HG02981 (cell line): Measurements from ENCODE around the gene FGF2.

Source experiments
- ATAC-seq: cut with Tn5 transposase; IDR thresholded peaks from one replicate; pipeline ENCODE4 v1.9.1; 2021; ENCODE audit warnings: mild to moderate bottlenecking, moderate library complexity; ENCODE audit not compliant: unreplicated experiment

FGF2 gene

DNA sequence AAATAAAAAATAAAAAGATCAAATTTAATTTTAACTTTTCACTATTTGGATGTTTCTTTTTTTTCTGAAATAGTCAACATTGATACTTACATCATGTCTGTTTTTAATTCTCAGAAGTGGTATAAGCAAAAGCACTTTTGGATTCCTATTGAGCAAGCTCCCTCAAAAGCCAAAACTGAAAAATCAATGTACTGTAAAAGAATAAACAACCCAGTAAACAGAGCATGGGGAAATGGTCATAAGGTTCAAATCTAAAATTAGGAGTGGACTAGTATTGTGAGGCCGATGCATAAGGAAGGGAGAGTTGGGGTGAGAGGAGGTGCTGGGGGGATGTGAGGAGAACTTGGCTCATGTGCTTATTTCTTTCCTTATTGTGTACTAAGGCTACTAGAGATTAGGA is 57.9 kb downstream of the FGF2 start:
- ATAC-seq, result no peak

DNA sequence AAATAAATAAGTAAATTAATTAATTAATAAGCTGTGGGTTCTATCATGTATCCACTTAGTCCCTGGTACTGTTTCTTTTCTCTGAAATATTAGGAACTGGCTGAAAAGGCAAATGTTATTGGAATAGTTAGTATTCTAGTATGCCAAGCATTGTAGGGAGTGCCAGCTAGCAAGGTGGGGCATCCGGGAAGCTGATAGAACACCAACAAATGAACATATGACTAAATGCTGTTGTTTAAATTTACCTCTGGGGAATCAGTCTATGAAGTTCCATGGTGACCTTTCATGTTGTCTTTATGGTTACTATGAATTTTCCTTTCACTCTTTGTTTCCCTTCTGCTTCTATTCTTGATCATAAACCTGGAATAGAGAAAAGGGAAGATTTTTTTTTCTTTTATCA is 63.1 kb downstream of the FGF2 start:
- peak; percentile 21 for ATAC-seq

DNA sequence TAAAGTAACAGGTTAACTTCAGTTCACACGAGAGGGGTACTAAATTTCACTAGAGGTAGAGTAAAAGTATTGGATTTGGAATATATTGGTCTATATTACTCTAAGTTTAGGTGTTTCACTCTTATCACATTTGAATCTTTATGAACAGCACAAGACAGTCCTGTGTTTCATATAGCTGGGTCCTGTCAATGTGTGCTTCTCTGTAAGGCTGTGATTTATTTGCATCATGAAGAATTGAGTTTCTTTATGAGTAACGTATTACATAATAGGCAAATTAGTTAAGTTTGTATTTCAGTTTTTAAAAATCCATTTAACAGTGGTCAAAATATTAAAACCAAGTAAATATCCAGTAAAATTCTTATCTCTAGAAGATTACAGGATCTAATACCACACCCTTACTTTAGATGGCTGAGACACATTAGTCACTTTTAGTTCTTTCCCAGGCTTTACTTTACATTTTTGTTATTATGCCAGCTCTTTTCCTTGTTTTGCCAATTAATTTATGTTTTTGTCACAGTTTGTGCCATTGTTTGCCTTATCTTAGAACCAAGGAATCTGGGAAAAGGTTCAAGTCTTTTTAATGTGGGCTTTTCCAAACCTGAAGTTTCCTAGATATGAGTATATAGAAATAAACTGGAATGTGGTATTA is 63.6 kb downstream of the FGF2 start:
- ATAC-seq, result peak; percentile 64

DNA sequence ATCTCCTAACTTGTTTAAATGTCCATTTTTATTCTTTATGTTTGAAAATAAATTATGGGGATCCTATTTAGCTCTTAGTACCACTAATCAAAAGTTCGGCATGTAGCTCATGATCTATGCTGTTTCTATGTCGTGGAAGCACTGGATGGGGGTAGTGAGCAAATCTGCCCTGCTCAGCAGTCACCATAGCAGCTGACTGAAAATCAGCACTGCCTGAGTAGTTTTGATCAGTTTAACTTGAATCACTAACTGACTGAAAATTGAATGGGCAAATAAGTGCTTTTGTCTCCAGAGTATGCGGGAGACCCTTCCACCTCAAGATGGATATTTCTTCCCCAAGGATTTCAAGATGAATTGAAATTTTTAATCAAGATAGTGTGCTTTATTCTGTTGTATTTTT is 68.2 kb downstream of the FGF2 start:
- ATAC-seq, result no peak

DNA sequence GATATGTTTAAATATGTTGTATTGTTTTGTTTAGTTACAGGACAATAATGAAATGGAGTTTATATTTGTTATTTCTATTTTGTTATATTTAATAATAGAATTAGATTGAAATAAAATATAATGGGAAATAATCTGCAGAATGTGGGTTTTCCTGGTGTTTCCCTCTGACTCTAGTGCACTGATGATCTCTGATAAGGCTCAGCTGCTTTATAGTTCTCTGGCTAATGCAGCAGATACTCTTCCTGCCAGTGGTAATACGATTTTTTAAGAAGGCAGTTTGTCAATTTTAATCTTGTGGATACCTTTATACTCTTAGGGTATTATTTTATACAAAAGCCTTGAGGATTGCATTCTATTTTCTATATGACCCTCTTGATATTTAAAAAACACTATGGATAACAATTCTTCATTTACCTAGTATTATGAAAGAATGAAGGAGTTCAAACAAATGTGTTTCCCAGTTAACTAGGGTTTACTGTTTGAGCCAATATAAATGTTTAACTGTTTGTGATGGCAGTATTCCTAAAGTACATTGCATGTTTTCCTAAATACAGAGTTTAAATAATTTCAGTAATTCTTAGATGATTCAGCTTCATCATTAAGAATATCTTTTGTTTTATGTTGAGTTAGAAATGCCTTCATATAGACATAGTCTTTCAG is 68.8 kb downstream of the FGF2 start:
- ATAC-seq, result no peak

DNA sequence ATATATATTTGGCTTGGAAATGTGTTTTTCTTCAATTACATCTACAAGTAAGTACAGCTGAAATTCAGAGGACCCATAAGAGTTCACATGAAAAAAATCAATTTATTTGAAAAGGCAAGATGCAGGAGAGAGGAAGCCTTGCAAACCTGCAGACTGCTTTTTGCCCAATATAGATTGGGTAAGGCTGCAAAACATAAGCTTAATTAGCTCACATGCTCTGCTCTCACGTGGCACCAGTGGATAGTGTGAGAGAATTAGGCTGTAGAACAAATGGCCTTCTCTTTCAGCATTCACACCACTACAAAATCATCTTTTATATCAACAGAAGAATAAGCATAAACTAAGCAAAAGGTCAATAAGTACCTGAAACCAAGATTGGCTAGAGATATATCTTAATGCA is 69.6 kb downstream of the FGF2 start:
- no peak for ATAC-seq

DNA sequence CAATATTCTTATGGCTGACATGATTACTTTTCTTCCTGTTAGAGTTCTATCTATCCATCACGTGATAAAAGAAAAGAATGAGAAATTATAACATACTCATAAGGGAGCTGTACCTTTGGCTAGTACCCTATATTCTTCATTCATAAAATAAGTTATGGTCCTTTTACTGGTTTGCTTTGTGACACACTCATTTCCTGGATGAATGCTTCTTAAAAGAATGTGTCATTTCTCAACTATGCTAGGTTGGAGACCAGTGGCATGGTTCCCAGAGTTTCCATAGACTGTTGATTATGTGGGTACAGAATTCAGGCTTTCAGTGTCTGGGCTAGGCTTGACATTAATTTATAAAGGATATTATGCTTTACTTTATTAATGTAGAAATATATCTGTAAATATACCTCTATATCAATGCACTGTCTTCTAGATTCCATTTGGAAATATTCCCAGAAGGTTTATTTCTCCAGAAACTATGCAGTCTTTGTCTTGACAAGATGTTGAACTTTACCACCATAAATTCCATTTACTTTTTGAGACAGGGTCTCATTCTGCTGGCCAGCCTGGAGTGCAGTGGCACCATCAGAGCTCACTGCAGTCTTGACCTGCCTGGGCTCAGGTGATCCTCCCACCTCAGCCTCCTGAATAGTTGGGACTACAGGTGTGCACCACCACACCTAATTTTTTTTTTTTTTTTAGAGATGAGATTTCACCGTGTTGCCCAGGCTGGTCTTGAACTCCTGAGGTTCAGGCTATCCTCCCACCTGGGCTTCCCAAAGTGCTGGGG is 71.9 kb downstream of the FGF2 start:
- no peak for ATAC-seq

DNA sequence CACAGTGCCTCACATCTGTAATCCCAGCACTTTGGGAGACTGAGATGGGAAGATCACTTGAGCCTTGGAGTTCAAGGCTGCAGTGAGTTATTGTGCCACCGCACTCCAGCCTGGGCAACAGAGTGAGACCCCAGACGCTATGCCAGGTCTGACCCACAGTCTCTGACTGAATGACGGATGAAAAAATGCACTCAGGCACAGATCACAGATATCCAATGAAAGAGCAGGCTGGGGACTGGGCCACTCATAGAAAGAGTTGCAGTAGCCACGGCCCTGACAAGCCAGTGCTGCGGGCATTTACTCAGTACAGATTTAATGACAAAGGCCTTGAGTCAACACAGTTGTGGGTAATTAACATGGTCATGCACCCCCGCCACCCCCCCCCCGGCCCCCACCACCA is 73.1 kb downstream of the FGF2 start:
- no peak for ATAC-seq

DNA sequence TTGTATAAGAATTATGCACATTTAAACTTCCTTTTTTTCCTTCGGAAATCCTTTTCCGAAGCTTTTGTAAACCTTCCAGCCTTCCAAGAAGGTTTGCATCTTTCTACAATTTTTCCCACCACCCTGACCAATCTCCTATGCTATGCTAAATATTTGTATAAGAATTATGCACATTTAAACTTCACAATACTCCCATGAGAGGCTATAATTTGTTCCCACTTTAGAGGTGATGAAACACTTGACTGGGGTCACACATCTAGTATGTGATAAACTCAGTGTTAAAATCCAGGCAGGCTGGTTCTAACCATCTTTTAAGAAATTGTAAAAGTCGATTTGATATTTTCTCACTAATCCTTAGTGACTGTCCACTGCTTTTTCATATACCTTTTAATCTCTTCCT is 73.7 kb downstream of the FGF2 start:
- ATAC-seq, result no peak

DNA sequence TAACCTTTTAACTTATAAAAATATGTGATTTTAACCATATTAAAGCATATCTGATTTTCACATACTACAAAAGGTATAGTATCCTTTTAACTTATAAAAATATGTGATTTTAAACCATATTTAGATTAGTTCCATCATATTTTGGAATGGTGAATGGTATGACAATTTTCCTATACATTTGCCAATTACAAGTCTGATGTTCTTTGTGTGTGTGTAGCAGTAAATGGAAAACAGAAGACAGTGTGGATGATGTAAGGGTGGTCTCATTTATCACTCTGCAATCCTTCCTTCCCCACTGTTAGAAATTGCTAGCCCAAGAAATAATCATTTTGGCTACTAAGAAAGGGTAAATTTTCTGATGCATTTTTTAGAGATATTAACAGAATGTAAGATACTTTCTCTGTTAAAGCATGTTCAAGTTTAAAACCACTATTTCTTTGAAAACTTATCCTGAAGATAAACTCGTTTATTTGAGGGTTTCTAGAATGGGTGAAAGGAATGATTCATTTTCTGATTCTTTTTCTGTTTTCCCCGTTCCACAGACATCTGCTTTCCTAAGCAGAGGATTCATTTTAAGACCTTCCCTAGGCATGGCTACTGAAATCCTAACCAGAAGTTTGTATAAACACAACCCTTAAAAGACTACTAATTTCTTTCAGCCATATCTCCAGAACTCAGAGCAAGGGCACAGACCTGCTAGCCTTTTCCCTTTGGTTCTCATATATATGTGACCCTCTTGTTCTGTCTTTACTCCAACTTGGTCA is 74.8 kb downstream of the FGF2 start:
- ATAC-seq, result no peak

DNA sequence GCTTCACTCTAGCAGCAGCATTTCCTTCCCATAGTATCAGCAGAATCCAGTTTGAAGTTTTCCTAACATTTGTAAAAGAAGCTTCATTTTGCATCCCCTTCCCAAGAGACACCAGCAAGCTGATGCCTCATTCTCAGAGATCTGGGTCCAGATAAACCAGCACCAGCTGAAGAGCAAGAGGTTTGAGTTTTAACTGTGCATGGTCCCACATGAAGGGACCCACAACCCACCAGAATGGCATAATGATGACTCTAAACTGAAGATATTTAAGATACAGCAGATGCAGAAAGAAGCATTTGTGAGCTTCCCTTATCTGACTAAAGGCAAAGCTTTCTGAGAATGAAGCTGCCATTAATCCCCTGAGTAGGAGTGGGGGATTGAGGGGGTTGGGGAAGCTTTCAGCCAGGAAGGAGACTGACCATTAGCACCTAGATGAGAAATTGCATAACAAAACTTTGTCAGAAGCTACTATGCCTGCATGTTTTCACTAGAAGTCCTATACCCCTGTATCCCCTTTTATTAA is 77.2 kb downstream of the FGF2 start:
- no peak for ATAC-seq

DNA sequence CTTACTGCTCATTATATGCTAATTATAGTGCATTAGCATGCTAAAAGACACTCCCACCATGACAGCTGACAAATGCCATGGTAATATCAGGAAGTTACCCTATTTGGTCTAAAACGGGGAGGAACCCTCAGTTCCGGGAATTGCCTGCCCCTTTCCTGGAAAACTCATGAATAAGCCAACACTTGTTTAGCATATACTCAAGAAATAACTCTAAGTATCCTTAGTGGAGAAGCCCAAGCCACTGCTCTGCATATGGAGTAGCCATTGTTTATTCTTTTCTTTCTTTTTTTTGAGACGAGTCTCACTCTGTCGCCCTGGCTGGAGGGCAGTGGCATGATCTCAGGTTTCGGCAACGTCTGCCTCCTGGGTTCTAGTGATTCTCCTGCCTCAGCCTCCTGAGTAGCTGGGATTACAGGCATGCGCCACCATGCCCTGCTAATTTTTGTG is 80.3 kb downstream of the FGF2 start:
- no peak for ATAC-seq

DNA sequence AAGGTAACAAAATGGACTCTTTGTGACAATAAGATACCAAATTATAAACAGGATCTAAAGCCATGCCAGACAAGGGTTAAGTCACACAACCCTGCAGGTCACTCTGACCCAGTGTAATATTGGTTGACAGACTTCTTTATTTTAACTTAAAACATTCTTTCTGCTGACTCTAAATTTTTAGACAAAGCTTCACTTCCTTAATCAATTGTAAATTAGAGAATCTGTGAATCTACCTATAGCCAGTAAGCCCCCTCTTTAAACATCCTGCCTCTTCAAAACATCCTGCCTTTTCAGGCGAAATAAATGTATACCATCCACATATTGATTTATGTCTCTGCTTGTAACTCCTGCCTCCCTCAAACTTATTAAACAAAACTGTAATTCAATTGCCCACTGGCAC is 81.6 kb downstream of the FGF2 start:
- no peak for ATAC-seq

DNA sequence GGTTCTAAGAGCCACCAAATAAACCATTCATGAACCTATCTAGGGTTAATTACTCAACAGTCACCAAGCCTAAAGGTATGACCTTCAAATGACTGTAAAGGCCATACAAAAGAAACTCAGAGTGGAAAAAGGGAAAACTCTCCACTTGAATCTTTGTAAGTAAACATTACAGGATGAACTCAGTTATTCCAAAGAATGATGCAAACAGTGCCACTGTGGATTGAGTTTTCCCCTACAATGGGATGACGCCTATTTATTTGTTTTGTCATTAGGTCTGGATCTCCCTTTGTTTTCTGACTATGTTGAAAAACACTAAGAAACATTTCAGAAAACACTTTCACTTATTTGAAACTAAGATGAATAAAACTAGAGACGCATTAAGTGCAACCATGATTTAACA is 83.1 kb downstream of the FGF2 start:
- ATAC-seq, result no peak

DNA sequence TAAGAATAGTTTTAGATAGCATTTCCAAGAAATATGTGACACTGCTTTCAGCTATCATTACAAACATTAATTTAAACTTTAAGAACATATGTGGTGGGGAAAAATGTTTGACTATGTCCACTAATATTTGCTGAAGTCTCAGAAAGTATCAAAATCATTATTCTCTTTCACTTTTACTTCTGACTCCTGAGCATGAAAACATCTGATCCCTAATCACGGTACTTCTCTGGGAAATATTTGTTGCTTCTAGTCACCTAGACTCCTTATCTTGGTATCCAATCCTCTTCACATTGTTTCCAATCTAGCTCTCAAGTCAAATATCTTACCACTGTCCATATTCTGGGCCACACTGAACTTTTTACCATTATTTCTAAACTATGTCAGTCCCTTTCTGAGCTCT is 85.0 kb downstream of the FGF2 start:
- no peak for ATAC-seq

DNA sequence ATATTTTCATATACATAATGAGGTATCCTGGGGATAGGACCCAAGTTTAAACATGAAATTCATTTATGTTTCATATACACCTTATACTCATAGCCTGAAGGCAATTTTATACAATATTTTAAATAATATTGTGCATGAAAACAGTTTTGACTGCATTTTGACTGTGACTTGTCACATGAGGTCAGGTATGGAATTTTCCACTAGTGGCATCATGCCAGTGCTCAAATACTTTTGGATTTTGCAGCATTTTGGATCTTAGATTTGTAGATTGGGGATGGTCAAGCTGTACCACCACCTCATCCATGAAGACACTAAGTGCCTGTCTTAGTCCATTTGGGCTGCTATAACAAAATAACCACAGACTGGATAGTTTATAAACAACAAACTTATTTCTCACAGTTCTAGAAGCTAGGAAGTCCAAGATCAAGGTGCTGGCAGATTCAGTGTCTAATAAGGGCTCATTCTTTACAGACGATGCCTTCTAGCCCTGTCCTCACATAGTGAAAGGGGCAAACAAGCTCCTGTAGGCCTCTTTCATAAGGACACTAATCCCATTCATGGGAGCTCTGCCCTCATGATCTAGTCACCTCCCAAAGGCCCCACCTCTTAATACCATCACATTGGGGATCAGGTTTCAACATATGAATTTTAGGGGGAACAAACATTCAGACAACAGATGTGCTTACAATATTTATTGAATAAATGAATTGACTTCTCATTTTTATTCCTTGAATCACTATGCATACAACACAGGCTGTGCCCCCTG is 86.4 kb downstream of the FGF2 start:
- ATAC-seq, result no peak

DNA sequence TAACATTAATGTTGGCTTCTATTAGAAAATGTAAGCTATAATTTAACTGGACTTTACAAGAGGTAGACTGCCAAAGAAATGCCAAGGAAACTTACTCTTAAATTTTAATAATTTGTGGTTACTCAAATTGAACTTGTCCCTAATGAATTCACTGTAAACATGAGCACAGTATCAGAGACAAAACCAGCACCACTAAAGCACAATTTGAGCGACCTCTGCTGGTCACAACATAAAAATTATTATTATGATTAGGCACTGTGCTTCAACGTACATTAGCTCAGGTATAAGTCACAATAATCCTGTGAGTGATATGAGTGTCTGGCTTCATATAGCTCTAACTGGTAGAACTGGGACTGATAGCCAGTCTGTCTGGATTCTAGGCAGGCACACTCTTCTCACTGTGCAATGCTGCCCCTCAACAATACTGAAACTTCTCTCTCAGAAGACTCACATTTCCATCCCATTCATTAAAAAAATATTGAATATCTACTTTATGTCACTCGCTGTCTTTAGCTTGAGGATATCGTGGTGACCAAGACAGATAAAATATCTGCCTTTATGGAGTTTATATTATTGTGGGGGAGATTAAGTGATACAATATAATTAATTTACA is 87.8 kb downstream of the FGF2 start:
- ATAC-seq, result peak; percentile 89

DNA sequence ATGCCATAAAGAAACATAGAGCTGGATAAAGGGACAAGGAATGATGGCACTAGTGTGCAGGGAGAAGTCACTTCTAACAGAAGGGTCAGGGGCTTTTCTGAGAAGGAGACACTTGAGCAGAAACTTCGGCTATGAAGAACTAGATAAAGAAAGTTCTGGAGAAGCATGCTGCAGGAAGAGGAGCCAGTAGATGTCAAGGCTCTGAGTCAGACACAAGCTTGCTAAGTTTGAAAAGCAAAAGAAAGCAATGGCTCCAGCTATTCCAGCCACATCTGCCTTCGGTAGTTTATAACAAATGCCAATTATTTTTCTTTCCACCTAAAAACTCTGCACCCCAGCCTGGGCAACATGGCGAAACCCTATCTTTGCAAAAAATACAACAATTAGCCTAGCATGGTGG is 88.3 kb downstream of the FGF2 start:
- ATAC-seq, result no peak

DNA sequence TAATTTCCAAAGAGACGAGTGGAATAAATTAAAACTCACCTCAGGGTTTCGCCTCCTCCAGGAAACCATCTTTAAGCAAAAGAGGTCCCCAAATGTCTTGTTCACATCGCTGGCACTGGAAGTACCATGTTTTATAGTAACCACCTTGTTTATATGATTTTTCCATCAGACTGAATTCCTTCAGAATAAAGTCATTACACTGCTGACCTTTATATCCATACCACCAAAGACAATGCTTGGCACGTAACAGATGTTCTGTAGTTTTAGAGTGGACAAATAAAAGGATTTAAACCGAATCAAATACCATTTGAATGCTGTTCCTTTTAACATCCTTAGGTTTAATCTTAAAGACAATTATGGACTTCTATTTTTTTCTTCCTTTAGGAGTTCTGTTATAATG is 91.1 kb downstream of the FGF2 start:
- no peak for ATAC-seq

DNA sequence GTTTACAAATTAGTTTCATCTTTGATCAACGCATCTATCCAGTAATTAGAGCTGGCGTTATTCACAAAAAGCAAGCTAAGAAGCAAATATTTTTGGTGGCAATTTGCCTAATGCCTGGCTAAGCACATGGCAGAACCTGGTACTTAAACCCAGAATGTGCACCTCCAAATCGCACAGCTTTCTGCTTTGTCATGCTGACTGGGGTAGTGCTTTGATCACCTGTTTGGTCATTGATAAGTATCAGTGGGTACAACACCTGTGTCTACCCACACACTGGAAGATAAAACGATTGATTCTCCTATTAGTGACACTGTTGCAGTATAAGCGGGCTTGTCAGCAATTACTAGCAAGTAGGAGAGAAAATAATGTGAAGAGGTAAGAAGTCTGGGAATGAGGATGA is 93.8 kb downstream of the FGF2 start:
- no peak for ATAC-seq
